Naive thymus-derived CD4-positive, alpha-beta T cell (primary cell): Measurements from ENCODE around the gene LIMA1. TPM values are rescaled to one million over a fixed set of nuclear protein-coding genes. Genes with fewer than 3 reads are reported as not detected.

ENCODE experiments used
- ATAC-seq: fragments of 150-1000 bp; cut with Tn5 transposase; 2 replicates; pipeline ENCODE4 v1.10.0; 2021; ENCODE audit warnings: mild to moderate bottlenecking, moderate library complexity
- CTCF ChIA-PET: fragments of 350-600 bp; sonication (Branson Sonifier 250); formaldehyde crosslinking; loops from one replicate; lab custom pipeline; 2021; ENCODE audit warnings: antibody characterized with exemption; lab: Charles Lee
- POLR2A ChIA-PET: fragments of 350-600 bp; sonication (Branson Sonifier 250); formaldehyde crosslinking; loops from one replicate; lab custom pipeline; 2021; ENCODE audit warnings: antibody characterized with exemption, inconsistent platforms; lab: Charles Lee
- DNase-seq, 9 donors: peaks; one replicate each; pipeline versions ENCODE4 v3.0.0 to v3.0.0-alpha.2; 2020 to 2022; ENCODE audit warnings: mixed read lengths in 1 of 9
- H3K27ac ChIP-seq: one replicate; pipeline ENCODE4 v1.7.0; 2013; ENCODE audit warnings: mild to moderate bottlenecking, low read depth, low read length, moderate library complexity
- H3K27me3 ChIP-seq, 2 donors: one replicate each; pipeline ENCODE4 v1.7.0; 2013; ENCODE audit warnings: low read length in 2 of 2, mild to moderate bottlenecking in 2 of 2, moderate library complexity in 2 of 2; ENCODE audit not compliant: control insufficient read depth in 2 of 2, insufficient read depth in 2 of 2
- H3K36me3 ChIP-seq, 3 experiments: 1 replicate in 2 of 3; 2 replicates in 1 of 3; pipeline ENCODE4 v1.7.0; 2013; ENCODE audit warnings: low read length in 3 of 3, mild to moderate bottlenecking in 3 of 3, moderate library complexity in 1 of 3; ENCODE audit not compliant: insufficient read depth in 3 of 3, control insufficient read depth in 2 of 3
- H3K4me1 ChIP-seq, 2 donors: one replicate each; pipeline ENCODE4 v1.7.0; 2013; ENCODE audit warnings: low read length in 2 of 2, mild to moderate bottlenecking in 2 of 2, moderate library complexity in 1 of 2; ENCODE audit not compliant: control insufficient read depth in 2 of 2, insufficient read depth in 2 of 2
- H3K4me3 ChIP-seq: 2 replicates; pipeline ENCODE4 v1.7.0; 2013; ENCODE audit warnings: mild to moderate bottlenecking, low read length
- H3K9me3 ChIP-seq, 3 experiments: 1 replicate in 2 of 3; 2 replicates in 1 of 3; pipeline ENCODE4 v1.7.0; 2013; ENCODE audit warnings: low read length in 3 of 3; ENCODE audit not compliant: control insufficient read depth in 2 of 3
- H3K27ac Mint-ChIP-seq, 9 donors: one replicate each; pipeline ENCODE4 v1.8.0; 2020 to 2022; ENCODE audit warnings: mixed read lengths in 9 of 9, mild to moderate bottlenecking in 8 of 9, moderate library complexity in 5 of 9, inconsistent platforms in 2 of 9
- H3K27me3 Mint-ChIP-seq, 5 donors: one replicate each; pipeline ENCODE4 v1.8.0; 2021 to 2022; ENCODE audit warnings: mixed read lengths in 5 of 5, mild to moderate bottlenecking in 1 of 5
- H3K36me3 Mint-ChIP-seq, 5 donors: one replicate each; pipeline ENCODE4 v1.8.0; 2020 to 2022; ENCODE audit warnings: mixed read lengths in 5 of 5, mild to moderate bottlenecking in 3 of 5, inconsistent platforms in 1 of 5
- H3K4me1 Mint-ChIP-seq, 7 donors: one replicate each; pipeline ENCODE4 v1.8.0; 2020 to 2022; ENCODE audit warnings: mixed read lengths in 7 of 7, mild to moderate bottlenecking in 3 of 7, inconsistent platforms in 1 of 7
- H3K4me3 Mint-ChIP-seq, 10 donors: one replicate each; pipeline ENCODE4 v1.8.0; 2020 to 2022; ENCODE audit warnings: mild to moderate bottlenecking in 10 of 10, mixed read lengths in 10 of 10, moderate library complexity in 6 of 10, inconsistent platforms in 2 of 10
- H3K9me3 Mint-ChIP-seq, 11 donors: one replicate each; pipeline ENCODE4 v1.8.0; 2020 to 2022; ENCODE audit warnings: mixed read lengths in 11 of 11, mild to moderate bottlenecking in 4 of 11, inconsistent platforms in 1 of 11, moderate library complexity in 1 of 11
- intact Hi-C, 2 donors: fragments of 100-400 bp; cut with micrococcal nuclease; formaldehyde crosslinking; loops; one replicate each; pipeline ENCODE4 v1.15.1; 2023
- polyA plus RNA-seq, 2 donors: library from polyadenylated mRNA; unstranded; fragments of 300-500 nt; fragmentation: Illumina TruSeq; gene quantifications; one replicate each; pipeline ENCODE4 v1.2.3, GENCODE V29; 2021
- total RNA-seq, 6 experiments: library from RNA in 5 of 6; stranded (reverse) in 5 of 6; gene quantifications; 1 replicate in 5 of 6; 2 replicates in 1 of 6; pipeline ENCODE4 v1.2.3 and lab custom pipeline; 2021 to 2026

The LIMA1 gene
- total and polyA plus RNA-seq, 7 experiments from 2014 or later = 5.4 to 33.6 (median 11.2) TPM

DNA sequence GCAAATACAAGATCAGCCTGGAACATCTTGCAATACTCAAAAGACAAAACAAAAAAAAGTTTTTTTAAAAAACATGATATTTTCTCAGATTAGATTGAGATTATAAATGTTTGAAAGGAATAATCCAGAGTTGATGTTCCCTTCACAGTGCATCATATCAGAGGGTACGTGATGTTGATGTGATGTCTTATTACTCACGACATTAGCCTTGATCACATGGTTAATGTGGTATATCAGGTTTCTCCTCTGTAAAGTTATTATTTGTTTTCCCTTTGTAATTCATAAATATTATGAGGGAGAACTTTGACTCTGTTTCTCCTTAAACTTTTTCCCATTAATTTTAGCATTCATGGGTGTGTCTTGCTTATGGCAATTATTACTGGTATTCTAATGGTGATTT, 26.6 kb downstream of the LIMA1 start:
- Histone ChIP-seq H3K27ac (no peak overlapping the region), H3K36me3 (no peaks in the 10 kb centered on the region), H3K27me3 (no peaks in the 10 kb centered on the region), H3K4me3 (no peak overlapping the region), H3K9me3 (no peaks in the 10 kb centered on the region), H3K4me1 (no peaks in the 10 kb centered on the region)
- H3K27ac Mint-ChIP-seq = no peak overlapping the region
- ATAC-seq = no peak
- peaks cover 0 to 3% (median 0%) of the 10 kb centered on the region in 5 donors for H3K36me3 Mint-ChIP-seq
- H3K4me1 Mint-ChIP-seq = peaks cover 0 to 13% (median 5%) of the 10 kb centered on the region in 7 donors
- no peak for DNase-seq
- intact Hi-C loops = loop anchor here in 1 of 2 donors (5.0 kb wide), 1 partner anchor 34 kb away; no protein-coding TSS in a partner anchor
- CTCF ChIA-PET = no interaction called here
- POLR2A ChIA-PET = no interaction called here
- H3K9me3 Mint-ChIP-seq = no peaks in the 10 kb centered on the region
- no peak overlapping the region for H3K4me3 Mint-ChIP-seq
- peaks cover 0 to under 1% (median 0%) of the 10 kb centered on the region in 5 donors for H3K27me3 Mint-ChIP-seq

DNA sequence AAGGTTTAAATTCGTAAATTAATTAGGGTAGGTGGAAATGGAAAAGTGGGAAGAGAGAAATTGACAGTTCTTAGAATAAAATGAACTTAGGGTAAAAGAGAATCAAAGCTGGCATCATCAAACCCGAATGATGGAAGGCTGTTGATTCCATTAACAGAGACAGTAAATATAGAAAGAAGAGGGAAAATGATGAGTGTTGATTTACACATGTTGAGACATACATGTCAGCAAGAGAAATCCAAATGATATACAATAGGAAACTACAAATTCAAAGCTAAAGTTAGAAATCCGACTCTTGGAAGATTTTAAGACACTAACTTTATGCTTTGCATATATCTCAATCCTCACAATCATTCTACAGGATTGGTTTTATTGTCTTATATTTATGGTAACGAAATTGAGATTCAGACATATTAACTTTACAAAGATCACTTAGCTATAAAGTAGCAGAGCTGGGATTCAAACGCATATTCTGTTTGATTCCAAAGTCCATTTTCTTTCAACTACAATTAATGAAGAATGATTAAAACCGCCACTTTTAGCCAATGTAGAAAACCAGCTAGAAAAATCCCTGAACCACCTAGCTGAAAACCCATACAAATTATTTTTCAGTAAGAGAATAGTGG, 30.2 kb downstream of the LIMA1 start:
- ChIA-PET CTCF (no interaction called here), POLR2A (no interaction called here)
- Histone ChIP-seq H3K27me3 (no peaks in the 10 kb centered on the region), H3K9me3 (no peaks in the 10 kb centered on the region), H3K27ac (no peak overlapping the region), H3K36me3 (no peaks in the 10 kb centered on the region), H3K4me1 (no peaks in the 10 kb centered on the region), H3K4me3 (no peak overlapping the region)
- ATAC-seq (no peak), DNase-seq (no peak)
- H3K36me3 Mint-ChIP-seq = peaks cover 0 to 10% (median 4%) of the 10 kb centered on the region in 5 donors
- no peak overlapping the region for H3K4me3 Mint-ChIP-seq
- H3K9me3 Mint-ChIP-seq = no peaks in the 10 kb centered on the region
- H3K27ac Mint-ChIP-seq = no peak overlapping the region
- no peaks in the 10 kb centered on the region for H3K27me3 Mint-ChIP-seq
- peaks cover 0 to 23% (median 5%) of the 10 kb centered on the region in 7 donors for H3K4me1 Mint-ChIP-seq
- intact Hi-C loops = no loop called here

DNA sequence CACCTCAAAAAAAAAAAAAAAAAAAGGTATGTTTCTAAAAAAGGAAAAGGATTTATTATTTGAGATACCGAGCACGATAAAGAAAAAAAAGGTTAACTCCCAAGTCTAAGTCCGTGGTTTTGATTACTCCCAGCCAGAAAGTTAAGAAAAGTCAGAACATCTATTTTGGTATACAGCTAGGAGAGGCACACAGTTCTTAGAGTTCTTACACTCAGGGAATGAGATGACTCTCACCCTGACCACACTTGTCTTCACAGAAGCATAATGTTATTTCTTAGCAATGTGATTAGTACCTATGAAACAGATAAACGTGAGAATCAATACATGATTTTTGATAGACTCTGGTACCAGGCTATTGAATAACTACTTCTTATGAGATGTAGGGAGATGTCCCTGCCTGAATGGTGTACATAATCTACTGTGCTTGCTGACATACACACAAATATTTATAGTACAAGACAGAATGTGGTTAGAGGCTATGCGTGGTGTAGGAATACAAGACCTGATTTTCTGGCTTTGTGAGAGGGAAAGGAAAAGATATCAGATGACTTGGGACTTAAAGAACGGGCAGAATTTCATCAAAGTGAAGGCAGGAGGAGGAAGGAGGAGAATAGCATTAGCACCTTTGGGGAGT, 31.6 kb downstream of the LIMA1 start:
- no peak overlapping the region for H3K4me3 Mint-ChIP-seq
- H3K4me1 Mint-ChIP-seq = peaks cover 0 to 27% (median 5%) of the 10 kb centered on the region in 7 donors
- no peaks in the 10 kb centered on the region for H3K9me3 Mint-ChIP-seq
- no peaks in the 10 kb centered on the region for H3K27me3 ChIP-seq
- H3K36me3 Mint-ChIP-seq = peaks cover 2 to 15% (median 8%) of the 10 kb centered on the region in 5 donors
- H3K9me3 ChIP-seq = no peaks in the 10 kb centered on the region
- intact Hi-C loops = no loop called here
- no peak for ATAC-seq
- H3K27ac Mint-ChIP-seq = no peak overlapping the region
- H3K4me3 ChIP-seq = no peak overlapping the region
- H3K27ac ChIP-seq = no peak overlapping the region
- ChIA-PET CTCF (interaction anchor here (0.8 kb wide), 1 partner anchor 794 kb away, joined by 3 read pairs; no protein-coding TSS in a partner anchor), POLR2A (no interaction called here)
- no peak for DNase-seq
- H3K4me1 ChIP-seq = no peaks in the 10 kb centered on the region
- no peaks in the 10 kb centered on the region for H3K36me3 ChIP-seq
- no peaks in the 10 kb centered on the region for H3K27me3 Mint-ChIP-seq

DNA sequence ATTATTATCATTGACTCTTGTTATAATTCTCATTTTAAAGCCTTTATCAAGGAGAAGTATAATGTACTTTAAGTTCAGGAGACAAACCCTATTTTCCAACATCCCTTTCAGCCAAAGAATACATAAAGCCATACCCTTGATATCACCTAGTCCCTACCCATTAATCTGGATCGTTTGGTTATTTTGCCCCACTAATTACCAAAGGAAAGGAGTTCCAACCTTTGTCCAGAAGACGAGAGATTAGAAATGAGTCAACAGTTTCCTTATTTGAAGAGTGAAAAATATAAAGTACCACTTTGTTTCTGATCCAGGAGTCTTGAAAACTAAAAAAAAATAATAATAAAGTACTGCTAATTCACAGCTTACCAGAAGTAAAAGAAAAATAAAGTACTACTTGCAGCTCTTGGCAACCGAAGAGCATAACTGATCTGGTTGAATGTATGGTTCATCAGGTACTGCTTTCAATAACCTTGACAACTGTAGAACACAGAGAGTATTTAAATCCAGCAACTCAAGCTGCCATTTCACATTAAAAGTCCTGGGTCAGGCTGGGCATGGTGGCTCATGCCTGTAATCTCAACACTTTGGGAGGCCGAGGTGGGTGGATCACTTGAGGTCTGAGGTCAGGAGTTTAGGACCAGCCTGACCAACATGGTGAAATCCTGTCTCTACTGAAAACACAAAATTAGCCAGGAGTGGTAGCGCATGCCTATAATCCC, 33.7 kb downstream of the LIMA1 start:
- Histone ChIP-seq H3K4me3 (no peak overlapping the region), H3K4me1 (no peaks in the 10 kb centered on the region), H3K27me3 (no peaks in the 10 kb centered on the region), H3K27ac (no peak overlapping the region), H3K36me3 (no peaks in the 10 kb centered on the region), H3K9me3 (no peaks in the 10 kb centered on the region)
- H3K36me3 Mint-ChIP-seq = peaks cover 2 to 32% (median 16%) of the 10 kb centered on the region in 5 donors
- H3K9me3 Mint-ChIP-seq = no peaks in the 10 kb centered on the region
- no peak overlapping the region for H3K4me3 Mint-ChIP-seq
- DNase-seq (no peak), ATAC-seq (no peak)
- intact Hi-C loops = no loop called here
- H3K4me1 Mint-ChIP-seq = peaks cover 0 to 30% (median 5%) of the 10 kb centered on the region in 7 donors
- H3K27me3 Mint-ChIP-seq = no peaks in the 10 kb centered on the region
- H3K27ac Mint-ChIP-seq = no peak overlapping the region
- ChIA-PET CTCF (no interaction called here), POLR2A (interaction anchor here (0.6 kb wide), 1 partner anchor 41 kb away, joined by 3 read pairs; no protein-coding TSS in a partner anchor)

DNA sequence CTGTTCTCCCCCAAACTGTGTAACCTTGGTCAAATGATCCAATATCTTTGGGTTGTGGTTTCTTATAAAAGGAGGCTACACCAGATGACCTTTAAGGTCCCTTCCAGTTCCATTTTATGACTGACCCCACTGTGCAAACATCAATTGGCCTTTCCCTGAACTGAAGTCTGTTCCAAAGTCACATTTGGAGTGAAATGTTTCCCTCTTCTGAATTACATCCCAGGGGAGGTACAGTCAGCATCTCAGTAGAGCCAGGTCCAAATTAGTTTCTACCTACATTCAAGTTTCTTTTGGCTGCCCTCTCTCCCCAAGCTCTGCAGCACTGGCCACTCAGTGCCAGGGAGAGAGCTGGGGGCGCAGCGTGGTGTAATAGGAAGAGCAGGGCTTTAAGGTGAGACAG, 34.4 kb downstream of the LIMA1 start:
- no peaks in the 10 kb centered on the region for H3K9me3 ChIP-seq

DNA sequence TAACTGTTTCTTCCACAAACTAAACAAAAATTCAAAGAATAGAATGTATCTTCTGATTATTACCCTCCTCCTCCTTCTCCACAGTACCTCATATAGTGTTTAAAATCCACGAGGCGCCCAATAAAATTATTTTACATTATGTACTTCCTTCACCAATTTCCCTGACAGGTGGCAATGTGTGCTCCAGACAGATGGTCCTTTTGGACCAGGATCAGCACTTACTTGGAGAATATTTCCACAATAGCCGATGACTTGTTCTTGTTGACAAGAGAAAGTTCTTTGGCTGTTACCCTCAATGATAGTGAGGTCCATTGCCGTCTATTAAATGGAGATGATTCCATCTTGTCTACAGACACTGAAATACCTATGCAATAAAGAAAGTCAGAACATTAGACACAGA, 34.9 kb downstream of the LIMA1 start:
- peak overlapping the region in 2 of 9 donors; percentile 16 to 49 for H3K27ac Mint-ChIP-seq
- peaks cover 0 to 26% (median 4%) of the 10 kb centered on the region in 7 donors for H3K4me1 Mint-ChIP-seq
- ChIA-PET CTCF (no interaction called here), POLR2A (no interaction called here)
- no peak overlapping the region for H3K4me3 ChIP-seq
- no peak overlapping the region for H3K27ac ChIP-seq
- H3K4me3 Mint-ChIP-seq = no peak overlapping the region
- H3K9me3 Mint-ChIP-seq = no peaks in the 10 kb centered on the region
- no peaks in the 10 kb centered on the region for H3K27me3 Mint-ChIP-seq
- no peaks in the 10 kb centered on the region for H3K36me3 ChIP-seq
- H3K4me1 ChIP-seq = no peaks in the 10 kb centered on the region
- DNase-seq (no peak), ATAC-seq (no peak)
- no peaks in the 10 kb centered on the region for H3K9me3 ChIP-seq
- H3K27me3 ChIP-seq = no peaks in the 10 kb centered on the region
- intact Hi-C loops = no loop called here
- H3K36me3 Mint-ChIP-seq = peaks cover 2 to 36% (median 19%) of the 10 kb centered on the region in 5 donors

More for the DNA sequence above, 34.4 kb downstream of the LIMA1 start:
- Mint-ChIP-seq H3K4me1 (peaks cover 0 to 26% (median 2%) of the 10 kb centered on the region in 7 donors), H3K9me3 (no peaks in the 10 kb centered on the region), H3K36me3 (peaks cover 2 to 36% (median 19%) of the 10 kb centered on the region in 5 donors), H3K4me3 (no peak overlapping the region), H3K27ac (no peak overlapping the region), H3K27me3 (no peaks in the 10 kb centered on the region)
- intact Hi-C loops = no loop called here
- Histone ChIP-seq H3K27me3 (no peaks in the 10 kb centered on the region), H3K4me3 (no peak overlapping the region), H3K36me3 (no peaks in the 10 kb centered on the region), H3K4me1 (no peaks in the 10 kb centered on the region), H3K27ac (no peak overlapping the region)
- POLR2A ChIA-PET = no interaction called here
- CTCF ChIA-PET = no interaction called here
- no peak for DNase-seq
- no peak for ATAC-seq
